Neuronal stem cell (in vitro differentiated cells): ENCODE data around the gene PHLDB1.
"Not testable (repeated sequence)": the region's sequence is repeated elsewhere in the genome, so short reads cannot be mapped to it uniquely, and the experiment has no call there.

ENCODE experiments used
- DNase-seq: peaks from one replicate; pipeline ENCODE4 v3.0.0-alpha.2; 2013; ENCODE audit warnings: low spot score
- H2AFZ ChIP-seq: one replicate; pipeline ENCODE4 v1.6.1; 2013; ENCODE audit warnings: mild to moderate bottlenecking, low read length, inconsistent platforms
- H2AK5ac ChIP-seq: 2 replicates; pipeline ENCODE4 v1.6.1; 2013; ENCODE audit warnings: low read depth, mild to moderate bottlenecking, inconsistent platforms, low read length, moderate library complexity, mixed read lengths
- H2BK120ac ChIP-seq: 2 replicates; pipeline ENCODE4 v1.6.1; 2013; ENCODE audit warnings: low read depth, mild to moderate bottlenecking, inconsistent platforms, low read length, moderate library complexity, mixed read lengths
- H2BK12ac ChIP-seq: one replicate; pipeline ENCODE4 v1.6.1; 2013; ENCODE audit warnings: low read length, inconsistent platforms
- H2BK15ac ChIP-seq: 2 replicates; pipeline ENCODE4 v1.6.1; 2013; ENCODE audit warnings: mild to moderate bottlenecking, low read length, inconsistent platforms, mixed read lengths
- H2BK5ac ChIP-seq: one replicate; pipeline ENCODE4 v1.6.1; 2013; ENCODE audit warnings: inconsistent platforms, mild to moderate bottlenecking, low read length, moderate library complexity
- H3K14ac ChIP-seq: one replicate; pipeline ENCODE4 v1.6.1; 2013; ENCODE audit warnings: low read length, inconsistent platforms
- H3K18ac ChIP-seq: 2 replicates; pipeline ENCODE4 v1.6.1; 2013; ENCODE audit warnings: low read length, inconsistent platforms
- H3K23ac ChIP-seq: 2 replicates; pipeline ENCODE4 v1.6.1; 2013; ENCODE audit warnings: low read depth, mild to moderate bottlenecking, mixed read lengths, low read length, inconsistent platforms; ENCODE audit not compliant: poor library complexity
- H3K27ac ChIP-seq: replicated peaks from 3 replicates; pipeline ENCODE4 v1.5.1; 2013; ENCODE audit warnings: low read length, inconsistent platforms
- H3K27me3 ChIP-seq, 3 experiments: 2 replicates each; pipeline ENCODE4 v1.6.1; 2013; ENCODE audit warnings: low read length in 3 of 3, mild to moderate bottlenecking in 2 of 3, inconsistent platforms in 1 of 3, low read depth in 1 of 3, mixed read lengths in 1 of 3, moderate library complexity in 1 of 3; ENCODE audit not compliant: control insufficient read depth in 3 of 3, insufficient read depth in 3 of 3
- H3K36me3 ChIP-seq, 2 donors: replicated peaks in 1 of 2; 2 replicates each; pipeline ENCODE4 v1.6.1; 2013; ENCODE audit warnings: low read length in 2 of 2; ENCODE audit not compliant: control insufficient read depth in 2 of 2, insufficient read depth in 2 of 2
- H3K4ac ChIP-seq: 2 replicates; pipeline ENCODE4 v1.6.1; 2013; ENCODE audit warnings: inconsistent platforms, mild to moderate bottlenecking, low read length, moderate library complexity
- H3K4me1 ChIP-seq, 2 donors: 1 replicate in 1 of 2; 2 replicates in 1 of 2; pipeline ENCODE4 v1.6.1; 2013; ENCODE audit warnings: low read length in 2 of 2, low read depth in 1 of 2; ENCODE audit not compliant: control insufficient read depth in 2 of 2, insufficient read depth in 1 of 2
- H3K4me2 ChIP-seq: one replicate; pipeline ENCODE4 v1.6.1; 2013; ENCODE audit warnings: mild to moderate bottlenecking, low read length, inconsistent platforms; ENCODE audit not compliant: insufficient read depth, poor library complexity, severe bottlenecking
- H3K4me3 ChIP-seq, 2 donors: 2 replicates each; pipeline ENCODE4 v1.5.1; 2013; ENCODE audit warnings: low read length in 2 of 2, mild to moderate bottlenecking in 2 of 2, inconsistent platforms in 1 of 2, moderate library complexity in 1 of 2
- H3K79me1 ChIP-seq: one replicate; pipeline ENCODE4 v1.6.1; 2013; ENCODE audit warnings: low read depth, mild to moderate bottlenecking, inconsistent platforms, low read length, moderate library complexity
- H3K9ac ChIP-seq: one replicate; pipeline ENCODE4 v1.6.1; 2013; ENCODE audit warnings: mild to moderate bottlenecking, low read depth, low read length, inconsistent platforms; ENCODE audit not compliant: poor library complexity
- H3K9me3 ChIP-seq, 2 donors: replicated peaks in 1 of 2; 2 replicates each; pipeline versions ENCODE3 to v1.6.1; 2013; ENCODE audit warnings: low read length in 2 of 2, mild to moderate bottlenecking in 2 of 2, inconsistent platforms in 1 of 2, low read depth in 1 of 2, mixed read lengths in 1 of 2, moderate library complexity in 1 of 2; ENCODE audit not compliant: control insufficient read depth in 2 of 2, insufficient read depth in 1 of 2
- H4K8ac ChIP-seq: one replicate; pipeline ENCODE4 v1.6.1; 2013; ENCODE audit warnings: low read depth, mild to moderate bottlenecking, inconsistent platforms, low read length, moderate library complexity
- H4K91ac ChIP-seq: one replicate; pipeline ENCODE4 v1.6.1; 2013; ENCODE audit warnings: low read length, low read depth, mild to moderate bottlenecking, inconsistent platforms; ENCODE audit not compliant: poor library complexity
- WGBS, 2 donors: extraction: QIAGEN DNeasy Blood & Tissue Kit; methylation state at CpG; one replicate each; pipeline ENCODE4 v1.1.7; 2013; ENCODE audit warnings: missing lambda C conversion rate in 2 of 2, mixed read lengths in 1 of 2; ENCODE audit not compliant: insufficient read length in 2 of 2, insufficient replicate concordance in 1 of 2; ENCODE audit errors: extremely low coverage in 2 of 2; 5-methylcytosine and 5-hydroxymethylcytosine counted together

Gene PHLDB1

DNA sequence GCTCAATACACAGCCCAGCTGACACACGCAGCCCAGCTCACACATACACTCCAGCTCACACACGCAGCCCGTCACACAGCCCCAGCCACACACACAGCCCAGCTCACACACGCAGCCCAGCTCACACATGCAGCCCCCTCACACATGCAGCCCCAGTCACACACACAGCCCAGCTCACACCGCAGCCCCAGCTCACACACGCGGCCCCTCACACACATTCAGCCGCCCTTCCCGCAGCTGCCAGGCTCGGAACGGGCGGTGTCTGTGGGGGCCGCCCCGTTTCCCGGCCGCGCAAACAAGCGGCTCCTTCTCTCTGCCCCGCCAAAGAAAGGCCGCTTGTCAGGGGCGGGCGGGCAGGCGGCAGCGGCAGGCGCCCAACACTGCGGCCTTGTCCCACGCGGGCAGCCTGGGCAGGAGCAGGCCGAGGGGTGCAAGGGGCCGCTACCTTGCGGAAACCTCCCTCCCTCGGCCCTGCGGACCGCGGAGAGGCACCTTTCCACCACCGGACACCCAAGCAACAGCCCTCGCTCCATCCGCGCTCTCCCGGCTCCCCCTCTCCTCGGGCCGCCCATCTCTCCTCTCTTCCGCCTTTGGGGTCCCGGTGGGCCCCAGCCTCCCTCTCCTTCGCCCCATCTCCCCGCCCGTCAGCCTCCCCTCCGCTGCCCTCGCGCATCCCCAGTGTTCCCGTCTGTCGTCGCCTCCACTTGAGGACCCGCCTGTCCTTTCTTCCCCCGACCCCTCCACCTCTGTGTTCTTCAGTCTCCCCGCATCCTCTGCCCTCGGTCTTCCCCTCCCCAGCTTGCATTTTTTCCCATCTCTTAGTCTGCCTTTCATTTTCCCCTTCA is 2.2 kb downstream of the PHLDB1 start:
- Histone ChIP-seq H3K9ac (peak overlapping the region; percentile 88), H2BK15ac (peak overlapping the region; percentile 95), H3K4me3 (peak overlapping the region in 1 of 2 donors; percentile 78), H3K4me1 (peaks cover 32 to 55% of the 10 kb centered on the region in 2 donors), H3K27ac (no peak overlapping the region), H3K14ac (peak overlapping the region; percentile 92), H3K18ac (peak overlapping the region; percentile 98), H3K23ac (peak overlapping the region; percentile 92), H2AFZ (peak overlapping the region; percentile 42), H3K9me3 (peaks cover 0 to 6% of the 10 kb centered on the region in 2 donors), H4K91ac (peak overlapping the region; percentile 94), H2BK5ac (peak overlapping the region; percentile 80), H3K27me3 (peaks cover 0 to 34% (median 27%) of the 10 kb centered on the region in 3 experiments), H3K4me2 (peak overlapping the region; percentile 51), H4K8ac (no peak overlapping the region), H3K36me3 (no peaks in the 10 kb centered on the region), H3K4ac (peak overlapping the region; percentile 56), H2BK120ac (peak overlapping the region; percentile 89), H3K79me1 (peaks cover 3% of the 10 kb centered on the region), H2AK5ac (peak overlapping the region; percentile 95), H2BK12ac (peak overlapping the region; percentile 99)
- WGBS, 2 donors, result no CpG with 5 or more reads among the region's 57 CpGs
- no peak for DNase-seq

DNA sequence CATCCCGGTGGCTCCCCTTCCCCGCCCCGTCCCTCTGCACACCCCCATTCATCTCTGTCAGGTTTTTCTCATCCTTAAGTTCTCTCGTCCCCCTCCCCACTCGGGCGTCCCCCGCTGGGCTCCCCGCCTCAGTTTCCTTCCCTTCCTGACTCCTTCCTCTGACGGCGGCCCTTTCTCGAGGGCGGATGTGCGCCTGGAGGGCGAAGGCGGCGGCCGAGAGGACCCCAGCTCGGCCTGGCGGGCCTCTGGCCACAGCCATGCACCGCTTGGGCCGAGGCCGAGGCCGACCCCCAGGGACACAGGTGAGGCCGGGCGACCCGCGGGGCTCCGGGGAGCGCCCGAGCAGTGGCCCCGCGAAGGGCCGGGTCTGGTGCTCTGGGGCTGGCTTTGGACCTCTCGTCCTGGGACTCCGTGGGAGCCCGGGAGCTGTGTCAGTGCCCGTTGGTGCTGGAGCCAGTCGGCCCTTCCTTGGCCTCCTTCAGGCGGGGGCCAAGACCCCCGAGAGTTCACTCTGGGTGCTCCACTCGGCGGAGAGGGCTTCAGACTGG is 2.9 kb downstream of the PHLDB1 start:
- H3K9ac ChIP-seq, result peak overlapping the region; percentile 64
- peak overlapping the region in 1 of 2 donors; percentile 50 for H3K4me3 ChIP-seq
- peaks cover 0 to 34% (median 27%) of the 10 kb centered on the region in 3 experiments for H3K27me3 ChIP-seq
- H2AK5ac ChIP-seq, result peak overlapping the region; percentile 87
- peaks cover 0 to 6% of the 10 kb centered on the region in 2 donors for H3K9me3 ChIP-seq
- peaks cover 29 to 54% of the 10 kb centered on the region in 2 donors for H3K4me1 ChIP-seq
- peaks cover 3% of the 10 kb centered on the region for H3K79me1 ChIP-seq
- H2BK120ac ChIP-seq, result no peak overlapping the region
- no peaks in the 10 kb centered on the region for H3K36me3 ChIP-seq
- H2AFZ ChIP-seq, result peak overlapping the region; percentile 42
- H3K23ac ChIP-seq, result no peak overlapping the region
- peak overlapping the region; percentile 33 for H2BK12ac ChIP-seq
- no CpG with 5 or more reads among the region's 42 CpGs for WGBS, 2 donors
- H3K18ac ChIP-seq, result peak overlapping the region; percentile 95
- H4K91ac ChIP-seq, result no peak overlapping the region
- no peak overlapping the region for H3K4ac ChIP-seq
- H3K27ac ChIP-seq, result no peak overlapping the region
- no peak overlapping the region for H3K14ac ChIP-seq
- peak overlapping the region; percentile 51 for H3K4me2 ChIP-seq
- no peak overlapping the region for H2BK5ac ChIP-seq
- H4K8ac ChIP-seq, result no peak overlapping the region
- DNase-seq, result no peak
- peak overlapping the region; percentile 95 for H2BK15ac ChIP-seq

DNA sequence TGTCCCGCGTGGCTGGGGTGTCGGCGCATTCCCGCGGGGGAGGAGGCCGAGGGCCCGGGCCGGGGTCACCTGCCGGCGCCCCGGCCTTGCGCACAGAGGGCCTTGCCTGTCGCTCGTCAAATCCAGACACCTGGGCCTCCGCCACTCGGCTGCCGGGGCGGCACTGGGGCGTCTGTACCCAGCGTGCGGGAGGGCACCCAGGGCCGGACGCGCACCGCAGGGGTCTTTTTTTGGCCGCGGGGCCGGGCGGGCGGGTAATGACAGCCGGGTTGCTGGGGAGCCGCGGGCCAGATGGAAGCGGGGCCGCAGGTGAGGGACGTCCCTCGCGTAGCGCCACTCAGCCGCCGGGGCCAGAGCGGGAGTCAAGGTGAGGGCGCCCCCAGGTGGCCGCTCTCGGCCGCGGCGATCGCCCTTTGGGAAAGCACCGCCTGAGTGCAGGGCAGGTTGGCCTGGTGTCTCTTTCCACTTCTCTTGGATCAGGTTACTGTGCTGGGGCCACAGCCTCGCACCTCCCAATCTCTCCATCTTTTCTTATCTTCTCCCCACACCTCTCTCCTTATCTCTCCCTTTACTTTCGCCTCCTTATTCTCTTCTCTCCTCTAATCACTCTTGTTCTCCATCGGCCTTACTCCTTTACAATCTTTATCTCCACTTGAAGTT is 3.5 kb downstream of the PHLDB1 start:
- H4K91ac ChIP-seq, result no peak overlapping the region
- peak overlapping the region; percentile 95 for H2BK15ac ChIP-seq
- no peak overlapping the region for H2BK12ac ChIP-seq
- no peak overlapping the region for H3K23ac ChIP-seq
- H2AK5ac ChIP-seq, result peak overlapping the region; percentile 87
- no peak overlapping the region for H3K27ac ChIP-seq
- H3K14ac ChIP-seq, result no peak overlapping the region
- H2BK120ac ChIP-seq, result no peak overlapping the region
- H3K79me1 ChIP-seq, result peaks cover 3% of the 10 kb centered on the region
- no peak overlapping the region for H2AFZ ChIP-seq
- H3K4ac ChIP-seq, result no peak overlapping the region
- H3K36me3 ChIP-seq, result no peaks in the 10 kb centered on the region
- peaks cover 0 to 6% of the 10 kb centered on the region in 2 donors for H3K9me3 ChIP-seq
- H3K9ac ChIP-seq, result no peak overlapping the region
- no peak overlapping the region for H2BK5ac ChIP-seq
- no peak overlapping the region for H4K8ac ChIP-seq
- DNase-seq, result no peak
- H3K4me3 ChIP-seq, result peak overlapping the region in 1 of 2 donors; percentile 50
- H3K4me2 ChIP-seq, result peak overlapping the region; percentile 51
- H3K18ac ChIP-seq, result peak overlapping the region; percentile 95
- peaks cover 0 to 34% (median 27%) of the 10 kb centered on the region in 3 experiments for H3K27me3 ChIP-seq
- WGBS, 2 donors, result 100% methylated on average over 1 to 2 of the region's 54 CpGs
- H3K4me1 ChIP-seq, result peaks cover 29 to 53% of the 10 kb centered on the region in 2 donors

DNA sequence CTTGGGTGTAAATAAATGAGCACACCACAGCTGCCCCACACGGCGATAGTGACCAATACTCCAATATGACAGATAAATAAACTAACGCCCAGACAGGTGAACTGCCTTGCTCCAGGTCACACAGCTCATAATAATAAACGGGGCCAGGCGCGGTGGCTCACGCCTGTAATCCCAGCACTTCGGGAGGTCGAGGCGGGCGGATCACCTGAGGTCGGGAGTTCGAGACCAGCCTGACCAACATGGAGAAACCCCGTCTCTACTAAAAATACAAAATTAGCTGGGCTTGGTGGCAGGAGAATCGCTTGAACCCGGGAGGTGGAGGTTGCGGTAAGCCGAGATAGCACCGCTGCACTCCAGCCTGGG is 4.0 kb downstream of the PHLDB1 start:
- not testable (repeated sequence) for H2BK5ac ChIP-seq, H3K36me3 ChIP-seq, H3K9me3 ChIP-seq, H2BK15ac ChIP-seq, H3K4me2 ChIP-seq, H3K23ac ChIP-seq, H3K14ac ChIP-seq, H3K9ac ChIP-seq, H2AFZ ChIP-seq, H2BK12ac ChIP-seq, H3K4me3 ChIP-seq, H2BK120ac ChIP-seq, H4K8ac ChIP-seq, H3K4ac ChIP-seq, H4K91ac ChIP-seq, H2AK5ac ChIP-seq, H3K79me1 ChIP-seq, H3K18ac ChIP-seq, DNase-seq, H3K27ac ChIP-seq
- WGBS, 2 donors, result no CpG with 5 or more reads among the region's 19 CpGs
- Histone ChIP-seq H3K27me3 (peaks cover 0 to 34% (median 27%) of the 10 kb centered on the region in 3 experiments), H3K4me1 (peaks cover 29 to 53% of the 10 kb centered on the region in 2 donors)
